Erythroblast (primary cell): ENCODE measurements around the gene GPR149.

Experiments
- GATA1 ChIP-seq: IDR thresholded peaks from 2 replicates; pipeline ENCODE4 v1.6.1; 2011; ENCODE audit warnings: low read depth, mild to moderate bottlenecking, control low read depth, low read length, moderate library complexity
- POLR2A ChIP-seq: IDR thresholded peaks from 2 replicates; pipeline ENCODE4 v1.6.1; 2011; ENCODE audit warnings: mild to moderate bottlenecking, low read length

DNA sequence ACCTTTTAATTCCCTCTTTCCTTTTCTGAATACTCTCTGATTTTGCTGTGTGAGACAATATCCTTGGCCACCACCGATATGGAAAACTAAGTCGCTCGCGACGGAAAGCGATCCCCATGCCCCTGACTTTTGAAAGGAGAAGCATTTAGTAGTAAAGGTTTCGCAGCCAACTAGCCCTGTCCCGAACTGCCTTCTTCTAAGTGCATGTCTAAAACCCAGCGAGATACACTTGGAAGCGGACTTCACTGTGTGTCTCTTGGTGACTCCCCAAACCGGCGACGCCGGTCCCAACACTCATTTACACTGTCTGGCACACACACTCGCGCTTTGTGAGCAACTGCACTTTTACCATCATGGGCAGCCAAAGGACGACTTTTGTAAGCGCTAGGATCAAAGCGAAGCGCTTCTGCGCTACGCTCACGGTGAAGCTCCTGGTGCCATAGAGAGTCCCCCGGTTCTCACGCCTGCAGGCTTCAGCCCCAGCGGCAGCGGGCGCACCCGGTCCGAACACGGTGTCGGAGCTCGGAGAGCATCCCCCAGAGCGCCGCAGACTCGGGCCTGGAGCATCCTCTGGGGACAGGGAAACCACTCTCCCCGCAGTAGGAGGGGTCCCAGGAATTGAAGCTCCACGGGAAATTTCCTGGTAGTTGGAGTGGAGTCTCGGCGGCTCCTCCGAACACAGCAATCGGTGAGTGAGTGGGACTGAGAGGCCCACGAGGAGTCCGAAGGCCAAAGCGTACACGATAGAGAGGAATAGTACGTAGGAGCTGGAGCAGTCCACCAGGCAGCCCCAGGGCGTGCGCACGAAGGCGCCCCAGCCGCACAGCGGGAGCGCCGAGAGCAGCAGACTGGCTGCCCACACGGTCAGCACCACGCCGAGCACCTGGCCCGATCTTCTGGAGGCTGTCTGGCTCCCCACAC is 1.4 kb downstream of the GPR149 start:
- no peak for TF ChIP-seq POLR2A
- no peak for TF ChIP-seq GATA1
